Skeletal muscle cell (primary cell): Measurements from ENCODE around the gene NACA2.
"Not testable (repeated sequence)": the region's sequence is repeated elsewhere in the genome, so short reads cannot be mapped to it uniquely, and the experiment has no call there.

Experiments
- DNase-seq: peaks from one replicate; pipeline ENCODE4 v3.0.0-alpha.2; 2010; ENCODE audit warnings: low read depth
- H3K4me3 ChIP-seq: 2 replicates; pipeline ENCODE4 v1.5.1; 2011; ENCODE audit warnings: low read depth, mild to moderate bottlenecking, control low read depth, low read length, moderate library complexity

Gene NACA2

GRCh38 chr17:61591018-61591417 is at the start of gene NACA2:
Gene NACA2 (minus strand): TSS chr17:61591219. CDS start chr17:61591180, 39 bp downstream.
- no peak for DNase-seq
- no peak within 1 kb of the TSS for H3K4me3 ChIP-seq

- no peak for DNase-seq
- H3K4me3 ChIP-seq, result no peak overlapping the region
Measured at GRCh38 chr17:61639818-61640217, 48.8 kb upstream of the NACA2 start.

- no peak overlapping the region for H3K4me3 ChIP-seq
- DNase-seq, result no peak
Measured at GRCh38 chr17:61638087-61638486, 47.1 kb upstream of the NACA2 start.

- no peak for DNase-seq
Measured at GRCh38 chr17:61635913-61636432, 45.0 kb upstream of the NACA2 start.

GRCh38 chr17:61634942-61635538 is 44.0 kb upstream of the NACA2 start:
- DNase-seq, result no peak
- H3K4me3 ChIP-seq, result no peak overlapping the region

More at GRCh38 chr17:61635913-61636432, 45.0 kb upstream of the NACA2 start:
- no peak overlapping the region for H3K4me3 ChIP-seq

- no peak for DNase-seq
- no peak overlapping the region for H3K4me3 ChIP-seq
Measured at GRCh38 chr17:61634011-61634539, 43.1 kb upstream of the NACA2 start.

GRCh38 chr17:61632826-61633225 is 41.8 kb upstream of the NACA2 start:
- DNase-seq, result no peak

GRCh38 chr17:61631800-61632199 is 40.8 kb upstream of the NACA2 start:
- no peak overlapping the region for H3K4me3 ChIP-seq
- DNase-seq, result no peak

More at GRCh38 chr17:61632826-61633225, 41.8 kb upstream of the NACA2 start:
- no peak overlapping the region for H3K4me3 ChIP-seq

GRCh38 chr17:61628158-61628557 is 37.1 kb upstream of the NACA2 start:
- DNase-seq, H3K4me3 ChIP-seq: not testable (repeated sequence)

- no peak overlapping the region for H3K4me3 ChIP-seq
- DNase-seq, result no peak
Measured at GRCh38 chr17:61627658-61628057, 36.6 kb upstream of the NACA2 start.

- no peak overlapping the region for H3K4me3 ChIP-seq
- DNase-seq, result no peak
Measured at GRCh38 chr17:61627125-61627524, 36.1 kb upstream of the NACA2 start.

GRCh38 chr17:61625564-61625963 is 34.5 kb upstream of the NACA2 start:
- H3K4me3 ChIP-seq, result no peak overlapping the region
- DNase-seq, result no peak

GRCh38 chr17:61624951-61625350 is 33.9 kb upstream of the NACA2 start:
- H3K4me3 ChIP-seq, result no peak overlapping the region

GRCh38 chr17:61621317-61621716 is 30.3 kb upstream of the NACA2 start:
- no peak for DNase-seq
- H3K4me3 ChIP-seq, result no peak overlapping the region

More at GRCh38 chr17:61624951-61625350, 33.9 kb upstream of the NACA2 start:
- no peak for DNase-seq

GRCh38 chr17:61619953-61620352 is 28.9 kb upstream of the NACA2 start:
- DNase-seq, result no peak
- H3K4me3 ChIP-seq, result no peak overlapping the region

GRCh38 chr17:61619493-61619892 is 28.5 kb upstream of the NACA2 start:
- no peak overlapping the region for H3K4me3 ChIP-seq
- DNase-seq, result no peak

- no peak overlapping the region for H3K4me3 ChIP-seq
- DNase-seq, result no peak
Measured at GRCh38 chr17:61618950-61619349, 27.9 kb upstream of the NACA2 start.

- no peak for DNase-seq
- no peak overlapping the region for H3K4me3 ChIP-seq
Measured at GRCh38 chr17:61617330-61617729, 26.3 kb upstream of the NACA2 start.

- no peak overlapping the region for H3K4me3 ChIP-seq
- DNase-seq, result no peak
Measured at GRCh38 chr17:61616783-61617182, 25.8 kb upstream of the NACA2 start.

- DNase-seq, result no peak
- no peak overlapping the region for H3K4me3 ChIP-seq
Measured at GRCh38 chr17:61614219-61614618, 23.2 kb upstream of the NACA2 start.

- DNase-seq, result no peak
- no peak overlapping the region for H3K4me3 ChIP-seq
Measured at GRCh38 chr17:61611323-61611722, 20.3 kb upstream of the NACA2 start.
